ENCODE measurements around the gene HCN4.
"Not testable (repeated sequence)": the region's sequence is repeated elsewhere in the genome, so short reads cannot be mapped to it uniquely, and the experiment has no call there.

HCN4 gene

DNA sequence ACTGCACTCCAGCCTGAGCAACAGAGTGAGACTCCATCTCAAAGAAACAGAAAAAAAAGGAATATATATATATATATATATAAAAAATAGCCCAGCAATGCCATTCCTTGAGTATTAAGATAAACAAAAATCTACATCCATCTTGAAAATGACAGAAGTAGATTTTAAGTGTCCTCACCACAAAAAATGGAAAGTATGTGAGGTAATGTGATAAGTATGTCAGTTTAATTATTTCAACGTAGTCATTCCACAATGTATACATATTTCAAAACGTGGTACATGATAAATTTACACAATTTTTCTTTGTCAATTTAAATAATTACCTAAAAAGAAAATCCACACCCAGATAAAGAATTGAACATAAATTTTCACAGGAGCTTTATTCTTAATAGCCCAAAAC lies 54.9 kb downstream of the HCN4 start:
- Mint-ChIP-seq H3K4me1 (peaks cover 5% of the 10 kb centered on the region), H3K27me3 (peaks cover 6% of the 10 kb centered on the region), H3K36me3 (no peaks in the 10 kb centered on the region), H3K27ac (no peak overlapping the region), H3K9me3 (no peaks in the 10 kb centered on the region), H3K4me3 (no peak overlapping the region)

GRCh38 chr15:73308305-73308704 lies 60.5 kb downstream of the HCN4 start:
- no peak overlapping the region for H3K27ac Mint-ChIP-seq
- peaks cover 4% of the 10 kb centered on the region for H3K4me1 Mint-ChIP-seq
- no peaks in the 10 kb centered on the region for H3K9me3 Mint-ChIP-seq
- no peaks in the 10 kb centered on the region for H3K27me3 Mint-ChIP-seq
- H3K4me3 Mint-ChIP-seq = no peak overlapping the region
- H3K36me3 Mint-ChIP-seq = peaks cover 2% of the 10 kb centered on the region

DNA sequence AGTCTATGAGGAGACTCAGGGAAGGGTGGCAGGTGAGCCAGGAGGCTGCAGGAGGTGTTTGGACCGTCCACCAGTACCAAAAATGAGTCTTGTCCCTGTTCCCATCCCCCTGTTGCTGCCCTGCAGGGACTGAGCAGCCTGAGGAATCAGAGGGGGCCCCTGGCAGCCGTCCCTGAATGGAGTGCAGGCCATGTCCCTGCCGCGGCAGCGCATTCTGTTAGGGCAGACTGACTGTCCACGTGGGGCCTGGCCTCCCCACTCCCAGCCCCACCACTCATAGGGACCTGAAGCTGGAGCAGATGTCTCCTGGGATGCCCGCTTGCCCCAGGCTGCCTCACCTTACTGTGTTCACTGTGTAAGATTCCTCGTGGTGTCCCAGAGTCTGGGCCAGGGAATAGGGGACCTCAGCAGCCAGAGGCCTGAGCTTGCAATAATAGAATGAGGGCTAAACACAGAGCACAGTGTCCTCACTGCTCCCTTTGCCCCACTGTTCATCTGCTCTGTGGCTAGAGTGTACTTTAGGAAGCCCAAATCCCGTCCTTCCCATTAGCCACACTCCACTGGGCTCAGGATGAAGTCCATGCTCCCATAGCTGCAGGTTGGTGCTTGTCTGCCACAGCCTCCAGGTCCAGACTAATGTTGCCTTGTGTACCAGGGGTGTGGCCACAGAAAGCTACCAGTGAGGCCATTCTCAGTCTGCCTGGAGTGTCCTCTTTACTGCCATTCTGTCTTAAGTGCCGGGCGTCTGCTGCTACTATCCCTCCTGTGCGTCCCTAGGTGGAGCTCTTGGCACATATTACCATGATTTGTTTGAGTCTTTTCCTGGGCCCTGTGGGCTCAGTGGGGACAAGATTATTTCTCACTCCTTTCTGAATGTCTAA lies 63.2 kb downstream of the HCN4 start:
- Mint-ChIP-seq H3K36me3 (peaks cover 4% of the 10 kb centered on the region), H3K27me3 (no peaks in the 10 kb centered on the region), H3K4me3 (no peak overlapping the region), H3K9me3 (no peaks in the 10 kb centered on the region), H3K4me1 (peaks cover 4% of the 10 kb centered on the region), H3K27ac (no peak overlapping the region)

- Mint-ChIP-seq H3K9me3 (no peaks in the 10 kb centered on the region), H3K27me3 (no peaks in the 10 kb centered on the region), H3K36me3 (peaks cover 7% of the 10 kb centered on the region), H3K4me1 (peaks cover 4% of the 10 kb centered on the region), H3K4me3 (no peak overlapping the region), H3K27ac (no peak overlapping the region)
Measured at GRCh38 chr15:73303636-73304035, 65.1 kb downstream of the HCN4 start.

DNA sequence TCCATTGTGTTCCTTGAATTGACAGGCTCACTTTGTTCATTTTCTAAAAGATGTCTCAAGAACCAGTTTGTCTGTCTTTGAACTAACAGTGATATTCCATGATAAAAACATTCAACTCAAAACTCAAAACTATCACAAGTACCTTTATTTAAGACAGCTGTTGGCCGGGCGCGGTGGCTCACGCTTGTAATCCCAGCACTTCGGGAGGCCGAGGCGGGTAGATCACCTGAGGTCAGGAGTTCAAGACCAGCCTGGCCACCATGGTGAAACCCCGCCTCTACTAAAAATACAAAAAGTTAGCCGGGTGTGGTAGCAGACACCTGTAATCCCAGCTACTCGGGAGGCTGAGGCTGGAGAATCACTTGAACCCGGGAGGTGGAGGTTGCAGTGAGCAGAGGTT lies 68.5 kb downstream of the HCN4 start:
- not testable (repeated sequence) for H3K4me3 Mint-ChIP-seq, H3K27ac Mint-ChIP-seq, H3K9me3 Mint-ChIP-seq, H3K36me3 Mint-ChIP-seq, H3K27me3 Mint-ChIP-seq, H3K4me1 Mint-ChIP-seq

DNA sequence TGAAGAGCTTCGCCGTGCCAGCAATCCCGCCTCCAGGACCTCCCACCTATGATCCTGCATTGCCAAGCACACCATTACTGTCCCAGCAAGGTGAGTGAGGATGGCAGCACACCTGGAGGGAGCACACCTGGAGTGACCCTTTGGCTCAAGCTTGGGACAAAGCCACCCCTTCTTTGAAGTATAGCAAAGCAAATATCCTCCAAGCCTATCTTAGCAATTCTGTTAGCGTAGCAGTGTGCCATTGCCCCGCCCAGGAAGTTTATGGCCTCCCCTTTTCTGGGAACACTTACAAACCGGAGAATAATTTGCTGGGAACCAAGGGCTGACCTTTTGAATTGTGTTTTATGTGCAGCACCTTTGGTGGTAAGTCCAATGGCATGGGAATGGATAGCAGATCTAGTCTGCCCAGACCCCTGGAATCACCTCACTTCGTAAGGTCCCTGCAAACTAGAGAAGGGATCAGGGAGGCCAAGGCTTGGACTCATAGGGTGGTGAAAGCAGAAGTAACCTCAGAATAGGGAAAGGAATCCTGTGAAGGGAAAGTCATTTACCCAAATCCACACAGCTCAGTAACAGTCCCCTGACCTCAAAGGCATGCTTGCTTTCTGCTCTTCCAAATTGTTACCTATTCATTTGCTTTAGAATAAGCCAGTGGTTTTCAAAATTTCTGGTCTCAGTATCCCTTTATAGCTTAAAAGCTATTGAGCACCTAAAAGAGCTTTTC lies 70.1 kb downstream of the HCN4 start:
- Mint-ChIP-seq H3K4me1 (peaks cover 3% of the 10 kb centered on the region), H3K36me3 (peaks cover 7% of the 10 kb centered on the region), H3K27me3 (no peaks in the 10 kb centered on the region), H3K27ac (no peak overlapping the region), H3K4me3 (no peak overlapping the region), H3K9me3 (no peaks in the 10 kb centered on the region)

- Mint-ChIP-seq H3K4me3 (no peak overlapping the region), H3K9me3 (no peaks in the 10 kb centered on the region), H3K27ac (no peak overlapping the region), H3K4me1 (no peaks in the 10 kb centered on the region), H3K27me3 (no peaks in the 10 kb centered on the region), H3K36me3 (peaks cover 8% of the 10 kb centered on the region)
Measured at GRCh38 chr15:73296609-73297353, 72.0 kb downstream of the HCN4 start.

DNA sequence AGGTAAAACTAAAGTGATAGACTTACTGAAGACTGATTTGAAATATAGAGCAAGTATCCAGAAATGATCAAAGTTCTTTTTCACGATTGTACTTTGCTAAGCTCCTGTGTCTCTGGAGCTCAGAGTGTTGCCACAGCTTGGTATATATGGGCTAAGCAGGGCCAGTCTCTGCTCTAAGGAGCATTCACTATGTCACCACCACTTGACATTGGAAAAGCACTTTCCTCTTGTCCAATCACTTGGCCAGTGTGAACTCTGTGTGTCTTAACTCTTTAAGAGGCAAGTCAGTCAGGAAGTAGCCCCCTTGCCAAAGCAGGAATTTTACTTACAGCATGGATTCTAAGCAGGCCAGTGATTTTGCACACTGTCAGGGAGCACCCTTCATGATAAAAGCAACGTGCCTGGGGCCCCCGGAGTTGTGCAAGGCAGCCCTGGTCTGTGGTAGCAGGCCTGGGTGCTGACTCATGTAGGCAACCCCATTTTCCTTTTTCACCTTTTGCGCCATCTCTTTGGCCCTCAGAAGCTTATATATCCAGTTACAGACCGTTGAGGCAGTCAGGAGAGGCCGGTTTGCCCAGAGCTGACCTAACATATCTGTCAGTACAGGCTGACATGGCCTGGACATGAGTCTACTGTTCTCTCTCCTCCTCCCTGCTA lies 73.0 kb downstream of the HCN4 start:
- Mint-ChIP-seq H3K4me1 (no peaks in the 10 kb centered on the region), H3K27me3 (no peaks in the 10 kb centered on the region), H3K27ac (no peak overlapping the region), H3K36me3 (peaks cover 10% of the 10 kb centered on the region), H3K9me3 (no peaks in the 10 kb centered on the region), H3K4me3 (no peak overlapping the region)

DNA sequence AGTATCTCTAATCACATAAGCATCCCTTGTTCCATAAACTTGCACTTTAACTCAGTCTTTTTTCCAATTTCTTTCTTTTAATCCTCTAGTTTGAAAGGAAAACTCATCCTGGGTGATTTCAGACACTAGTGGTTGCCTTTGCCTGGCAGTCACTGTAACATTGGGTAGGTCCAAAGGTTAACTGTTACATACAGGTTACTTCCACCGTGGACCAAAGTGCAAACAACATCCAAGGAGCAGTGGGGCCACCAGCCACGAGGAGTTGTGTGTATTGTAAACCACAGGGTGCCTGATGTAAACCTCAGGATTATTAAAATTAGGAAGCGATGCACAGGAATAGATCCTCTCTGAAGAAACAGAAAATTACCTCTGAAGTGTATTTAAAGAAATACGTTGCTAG lies 75.0 kb downstream of the HCN4 start:
- Mint-ChIP-seq H3K27me3 (no peaks in the 10 kb centered on the region), H3K36me3 (peaks cover 10% of the 10 kb centered on the region), H3K4me3 (no peak overlapping the region)

GRCh38 chr15:73291441-73291840 lies 77.3 kb downstream of the HCN4 start:
- Mint-ChIP-seq H3K9me3 (no peaks in the 10 kb centered on the region), H3K27me3 (no peaks in the 10 kb centered on the region), H3K36me3 (peaks cover 15% of the 10 kb centered on the region), H3K27ac (no peak overlapping the region), H3K4me1 (no peaks in the 10 kb centered on the region), H3K4me3 (no peak overlapping the region)

More for the DNA sequence above, 75.0 kb downstream of the HCN4 start:
- H3K9me3 Mint-ChIP-seq = no peaks in the 10 kb centered on the region
- H3K4me1 Mint-ChIP-seq = no peaks in the 10 kb centered on the region
- no peak overlapping the region for H3K27ac Mint-ChIP-seq

GRCh38 chr15:73287019-73287418 lies 81.7 kb downstream of the HCN4 start:
- Mint-ChIP-seq H3K27me3 (no peaks in the 10 kb centered on the region), H3K36me3 (peaks cover 21% of the 10 kb centered on the region), H3K27ac (no peak overlapping the region), H3K4me1 (no peaks in the 10 kb centered on the region), H3K9me3 (no peaks in the 10 kb centered on the region), H3K4me3 (no peak overlapping the region)

GRCh38 chr15:73286311-73286710 lies 82.4 kb downstream of the HCN4 start:
- Mint-ChIP-seq H3K36me3 (peaks cover 18% of the 10 kb centered on the region), H3K9me3 (no peaks in the 10 kb centered on the region), H3K4me1 (no peaks in the 10 kb centered on the region), H3K27me3 (no peaks in the 10 kb centered on the region), H3K4me3 (no peak overlapping the region), H3K27ac (no peak overlapping the region)

- Mint-ChIP-seq H3K4me3 (no peak overlapping the region), H3K36me3 (peaks cover 15% of the 10 kb centered on the region), H3K27ac (no peak overlapping the region), H3K27me3 (no peaks in the 10 kb centered on the region), H3K9me3 (no peaks in the 10 kb centered on the region), H3K4me1 (no peaks in the 10 kb centered on the region)
Measured at GRCh38 chr15:73284090-73284716, 84.6 kb downstream of the HCN4 start.

DNA sequence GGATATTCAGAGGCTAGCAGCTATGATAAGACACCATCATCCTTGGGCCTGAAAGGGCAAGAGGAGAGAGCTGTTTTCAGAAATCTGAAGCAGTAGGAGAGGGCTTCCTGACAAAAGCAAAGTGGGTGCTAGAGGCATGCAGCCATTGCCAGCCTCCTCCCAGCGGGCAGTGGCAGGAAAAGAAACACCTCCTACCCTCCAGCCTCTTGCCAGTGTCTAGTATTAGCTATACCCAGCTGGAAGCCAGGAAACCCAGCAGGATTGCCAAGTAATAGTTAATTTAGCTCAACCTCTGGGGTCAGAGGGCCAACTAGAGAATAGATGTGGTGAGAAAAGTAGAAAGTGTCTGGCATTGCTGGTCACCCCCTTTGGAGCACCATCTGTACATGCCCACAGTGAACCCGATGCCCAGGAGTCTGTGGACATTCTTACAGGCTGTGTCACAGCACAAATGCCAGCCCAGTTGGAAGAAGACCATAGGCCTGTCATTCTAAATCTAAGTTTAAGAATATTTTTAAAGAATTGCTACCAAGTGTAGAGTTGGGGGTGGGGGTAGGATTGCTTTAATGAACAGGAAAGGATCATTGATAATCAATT lies 85.3 kb downstream of the HCN4 start:
- no peak overlapping the region for H3K4me3 Mint-ChIP-seq
- H3K27me3 Mint-ChIP-seq = no peaks in the 10 kb centered on the region
- H3K27ac Mint-ChIP-seq = no peak overlapping the region
- H3K36me3 Mint-ChIP-seq = peaks cover 13% of the 10 kb centered on the region
- H3K4me1 Mint-ChIP-seq = no peaks in the 10 kb centered on the region
- no peaks in the 10 kb centered on the region for H3K9me3 Mint-ChIP-seq
